GM23338 (cell line): ENCODE results near the gene MS4A4A. TPM values are rescaled to one million over a fixed set of nuclear protein-coding genes. Genes with fewer than 3 reads are reported as not detected.

Experiments used
- ATAC-seq: fragments of 200-7000 bp; cut with Tn5 transposase; 3 replicates; pipeline ENCODE4 v1.9.1; 2020
- DNase-seq: peaks from one replicate; pipeline ENCODE4 v3.0.0-alpha.2; 2015; ENCODE audit warnings: low spot score
- H2AFZ ChIP-seq: fragments of 200-600 bp; sonication (generic); 2 replicates; pipeline ENCODE4 v1.8.0; 2016; ENCODE audit warnings: antibody characterized with exemption, mild to moderate bottlenecking, moderate library complexity
- H3F3A ChIP-seq: fragments of 200-600 bp; sonication (generic); replicated peaks from 2 replicates; pipeline ENCODE4 v1.8.0; 2017; ENCODE audit warnings: antibody characterized with exemption, mixed run types, low read depth
- H3K27ac ChIP-seq: fragments of 200-600 bp; sonication (generic); 2 replicates; pipeline ENCODE4 v1.6.1; 2016; ENCODE audit warnings: low read depth
- H3K27me3 ChIP-seq: fragments of 200-600 bp; sonication (generic); 2 replicates; pipeline ENCODE4 v1.8.0; 2016; ENCODE audit warnings: mild to moderate bottlenecking, mixed run types, moderate library complexity; ENCODE audit not compliant: insufficient read depth
- H3K36me3 ChIP-seq: fragments of 200-600 bp; sonication (generic); 2 replicates; pipeline ENCODE4 v1.8.0; 2016; ENCODE audit warnings: mild to moderate bottlenecking; ENCODE audit not compliant: insufficient read depth
- H3K4me1 ChIP-seq: fragments of 200-600 bp; sonication (generic); 2 replicates; pipeline ENCODE4 v1.8.0; 2016; ENCODE audit warnings: mild to moderate bottlenecking, moderate library complexity; ENCODE audit not compliant: insufficient read depth
- H3K4me2 ChIP-seq: fragments of 200-600 bp; sonication (generic); 2 replicates; pipeline ENCODE4 v1.7.1; 2017; ENCODE audit warnings: mixed run types
- H3K4me3 ChIP-seq: fragments of 200-600 bp; sonication (generic); 2 replicates; pipeline ENCODE4 v1.6.1; 2016; ENCODE audit warnings: mixed run types
- H3K79me2 ChIP-seq: fragments of 200-600 bp; sonication (generic); replicated peaks from 2 replicates; pipeline ENCODE4 v1.8.0; 2017; ENCODE audit warnings: mild to moderate bottlenecking; ENCODE audit not compliant: insufficient read depth
- H3K9me2 ChIP-seq: fragments of 200-600 bp; sonication (generic); 2 replicates; pipeline ENCODE4 v1.8.0; 2017; ENCODE audit not compliant: insufficient read depth
- H4K20me1 ChIP-seq: fragments of 200-600 bp; sonication (generic); replicated peaks from 2 replicates; pipeline ENCODE4 v1.8.0; 2017; ENCODE audit warnings: mild to moderate bottlenecking; ENCODE audit not compliant: insufficient read depth
- H3K27ac Mint-ChIP-seq: 2 replicates; pipeline ENCODE4 v1.8.0; 2020; ENCODE audit warnings: inconsistent platforms, mild to moderate bottlenecking, moderate library complexity, mixed read lengths
- H3K27me3 Mint-ChIP-seq: 3 replicates; pipeline ENCODE4 v1.8.0; 2022; ENCODE audit warnings: low read depth, mild to moderate bottlenecking, moderate library complexity, mixed read lengths, inconsistent platforms; ENCODE audit not compliant: insufficient read depth, poor library complexity
- H3K36me3 Mint-ChIP-seq: 3 replicates; pipeline ENCODE4 v1.8.0; 2021; ENCODE audit warnings: low read depth, mild to moderate bottlenecking, inconsistent platforms, moderate library complexity, mixed read lengths
- H3K4me1 Mint-ChIP-seq: 3 replicates; pipeline ENCODE4 v1.8.0; 2020; ENCODE audit warnings: mild to moderate bottlenecking, inconsistent platforms, mixed read lengths
- H3K4me3 Mint-ChIP-seq: 3 replicates; pipeline ENCODE4 v1.8.0; 2021; ENCODE audit warnings: moderate library complexity, mild to moderate bottlenecking, inconsistent platforms, mixed read lengths
- H3K9me3 Mint-ChIP-seq: 3 replicates; pipeline ENCODE4 v1.8.0; 2020; ENCODE audit warnings: moderate library complexity, mild to moderate bottlenecking, inconsistent platforms, mixed read lengths
- CREB1 ChIP-seq: fragments of 250-450 bp; sonication (Bioruptor Pico); IDR thresholded peaks from 2 replicates; pipeline ENCODE4 v1.5.0; 2020; ENCODE audit warnings: low read depth, mild to moderate bottlenecking, moderate library complexity
- EZH2 ChIP-seq: fragments of 200-600 bp; sonication (generic); IDR thresholded peaks from one replicate; pipeline ENCODE4 v1.8.0; 2017; ENCODE audit warnings: antibody characterized with exemption, mild to moderate bottlenecking, low read depth; ENCODE audit not compliant: unreplicated experiment
- EZH2phosphoT487 ChIP-seq: fragments of 200-600 bp; sonication (generic); IDR thresholded peaks from one replicate; pipeline ENCODE4 v1.8.1; 2018; ENCODE audit warnings: antibody characterized with exemption; ENCODE audit not compliant: unreplicated experiment
- JUNB ChIP-seq: IDR thresholded peaks from one replicate; pipeline ENCODE4 v1.6.1; 2016; ENCODE audit warnings: antibody characterized with exemption; ENCODE audit not compliant: unreplicated experiment
- NANOG ChIP-seq: IDR thresholded peaks from 2 replicates; pipeline ENCODE4 v1.6.1; 2016; ENCODE audit warnings: antibody characterized with exemption, borderline replicate concordance
- POLR2AphosphoS5 ChIP-seq: IDR thresholded peaks from 2 replicates; pipeline ENCODE4 v1.6.1; 2016; ENCODE audit warnings: antibody characterized with exemption, low read depth
- STAT1 ChIP-seq: IDR thresholded peaks from one replicate; pipeline ENCODE4 v1.6.1; 2016; ENCODE audit warnings: antibody characterized with exemption; ENCODE audit not compliant: unreplicated experiment
- ZNF114 ChIP-seq: fragments of 250-450 bp; sonication (Bioruptor Pico); IDR thresholded peaks from 2 replicates; pipeline ENCODE4 v1.5.0; 2020; ENCODE audit warnings: mild to moderate bottlenecking, moderate library complexity
- ZNF331 ChIP-seq: fragments of 250-450 bp; sonication (Bioruptor Pico); IDR thresholded peaks from 2 replicates; pipeline ENCODE4 v1.5.0; 2020; ENCODE audit warnings: low read depth, mild to moderate bottlenecking, moderate library complexity
- polyA plus RNA-seq: library from polyadenylated mRNA; unstranded; fragments of >200 nt; fragmentation: Nextera tagmentation; extraction: Ambion mirVana; gene quantifications from 2 replicates; pipeline ENCODE4 v1.2.1, GENCODE V29; 2016
- total RNA-seq: library from RNA; depleted of rRNA; stranded (reverse); fragments of >200 nt; shearing (Covaris generic); gene quantifications from 2 replicates; pipeline ENCODE4 v1.2.3, GENCODE V29; 2014
- TF ChIP-seq, protein P1 (sequence below): IDR thresholded peaks from 2 replicates; pipeline ENCODE4 v1.6.1; 2016; ENCODE audit warnings: antibody characterized with exemption
- TF ChIP-seq, protein P2 (sequence below), 2 experiments: fragments of 200-600 bp in 1 of 2; sonication (generic) in 1 of 2; conservative IDR thresholded peaks; 2 replicates each; pipeline versions ENCODE4 v1.5.1 to v1.6.1; 2016 to 2017; ENCODE audit warnings: antibody characterized with exemption in 2 of 2, low read depth in 2 of 2, mild to moderate bottlenecking in 2 of 2, moderate library complexity in 1 of 2
- TF ChIP-seq, protein P3 (sequence below): IDR thresholded peaks from one replicate; pipeline ENCODE4 v1.6.1; 2018; ENCODE audit warnings: antibody characterized with exemption; ENCODE audit not compliant: unreplicated experiment

MS4A4A gene
- total and polyA plus RNA-seq, 2 experiments from 2014 or later: not detected

DNA sequence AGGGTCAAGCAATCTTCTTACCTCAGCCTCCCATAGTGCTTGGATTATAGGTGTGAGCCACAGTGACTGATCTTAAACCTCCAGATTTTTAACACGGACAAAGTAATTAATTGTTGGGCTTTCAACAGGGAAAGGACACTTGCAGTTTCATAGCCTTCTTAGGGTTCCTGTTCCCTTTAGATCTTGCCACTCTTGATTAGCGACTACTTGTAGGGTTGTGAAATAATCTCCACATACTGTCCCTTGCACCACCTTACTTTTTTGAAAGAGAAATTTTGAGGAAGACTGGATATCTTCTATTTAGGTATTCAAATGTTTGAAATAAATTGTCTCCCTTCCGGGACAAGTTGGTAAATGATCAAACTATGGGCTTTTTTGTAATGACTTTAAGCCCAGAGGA, 45.1 kb upstream of the MS4A4A start (continued):
- TF ChIP-seq POLR2AphosphoS5: no peak
- TF ChIP-seq, protein P1, sequence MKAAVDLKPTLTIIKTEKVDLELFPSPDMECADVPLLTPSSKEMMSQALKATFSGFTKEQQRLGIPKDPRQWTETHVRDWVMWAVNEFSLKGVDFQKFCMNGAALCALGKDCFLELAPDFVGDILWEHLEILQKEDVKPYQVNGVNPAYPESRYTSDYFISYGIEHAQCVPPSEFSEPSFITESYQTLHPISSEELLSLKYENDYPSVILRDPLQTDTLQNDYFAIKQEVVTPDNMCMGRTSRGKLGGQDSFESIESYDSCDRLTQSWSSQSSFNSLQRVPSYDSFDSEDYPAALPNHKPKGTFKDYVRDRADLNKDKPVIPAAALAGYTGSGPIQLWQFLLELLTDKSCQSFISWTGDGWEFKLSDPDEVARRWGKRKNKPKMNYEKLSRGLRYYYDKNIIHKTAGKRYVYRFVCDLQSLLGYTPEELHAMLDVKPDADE: no peak

DNA sequence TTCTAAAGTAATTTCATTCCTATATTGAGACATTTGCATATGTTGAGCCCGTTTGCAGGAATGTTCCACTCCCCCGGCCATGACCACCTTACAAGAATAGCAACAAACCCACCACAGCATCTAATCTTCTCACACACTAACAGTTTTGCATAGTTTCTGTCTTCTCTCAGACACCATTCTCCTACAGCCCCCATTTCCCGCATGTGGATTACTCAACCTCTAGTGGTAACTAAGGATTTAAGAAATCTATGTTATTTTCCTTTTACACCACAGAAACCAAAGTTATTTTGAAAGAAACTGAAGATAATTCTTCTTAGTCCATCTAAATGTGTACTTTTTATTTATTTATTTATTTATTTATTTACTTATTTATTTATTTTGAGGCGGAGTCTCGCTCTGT, 39.8 kb upstream of the MS4A4A start:
- H2AFZ ChIP-seq: no peak overlapping the region
- Mint-ChIP-seq H3K27ac (no peak overlapping the region), H3K4me1 (no peaks in the 10 kb centered on the region), H3K36me3 (no peaks in the 10 kb centered on the region), H3K27me3 (peaks cover 5% of the 10 kb centered on the region), H3K4me3 (no peak overlapping the region), H3K9me3 (no peaks in the 10 kb centered on the region)
- no peaks in the 10 kb centered on the region for H3K36me3 ChIP-seq
- no peaks in the 10 kb centered on the region for H3F3A ChIP-seq
- H3K27me3 ChIP-seq: no peaks in the 10 kb centered on the region
- no peaks in the 10 kb centered on the region for H4K20me1 ChIP-seq
- no peaks in the 10 kb centered on the region for H3K4me1 ChIP-seq
- H3K27ac ChIP-seq: no peak overlapping the region
- H3K9me2 ChIP-seq: no peaks in the 10 kb centered on the region; the same call in 1 of the 2 replicates
- DNase-seq (no peak), ATAC-seq (no peak)
- H3K79me2 ChIP-seq: no peaks in the 10 kb centered on the region
- H3K4me2 ChIP-seq: no peak overlapping the region
- no peak overlapping the region for H3K4me3 ChIP-seq
- no peak for TF ChIP-seq ZNF114 (CRISPR knock-in tag)
- TF ChIP-seq EZH2phosphoT487: no peak
- TF ChIP-seq ZNF331 (CRISPR knock-in tag): no peak
- no peak for TF ChIP-seq JUNB
- TF ChIP-seq EZH2: no peak
- TF ChIP-seq, protein P1: no peak
- TF ChIP-seq POLR2AphosphoS5: no peak
- no peak for TF ChIP-seq STAT1
- TF ChIP-seq, protein P2, sequence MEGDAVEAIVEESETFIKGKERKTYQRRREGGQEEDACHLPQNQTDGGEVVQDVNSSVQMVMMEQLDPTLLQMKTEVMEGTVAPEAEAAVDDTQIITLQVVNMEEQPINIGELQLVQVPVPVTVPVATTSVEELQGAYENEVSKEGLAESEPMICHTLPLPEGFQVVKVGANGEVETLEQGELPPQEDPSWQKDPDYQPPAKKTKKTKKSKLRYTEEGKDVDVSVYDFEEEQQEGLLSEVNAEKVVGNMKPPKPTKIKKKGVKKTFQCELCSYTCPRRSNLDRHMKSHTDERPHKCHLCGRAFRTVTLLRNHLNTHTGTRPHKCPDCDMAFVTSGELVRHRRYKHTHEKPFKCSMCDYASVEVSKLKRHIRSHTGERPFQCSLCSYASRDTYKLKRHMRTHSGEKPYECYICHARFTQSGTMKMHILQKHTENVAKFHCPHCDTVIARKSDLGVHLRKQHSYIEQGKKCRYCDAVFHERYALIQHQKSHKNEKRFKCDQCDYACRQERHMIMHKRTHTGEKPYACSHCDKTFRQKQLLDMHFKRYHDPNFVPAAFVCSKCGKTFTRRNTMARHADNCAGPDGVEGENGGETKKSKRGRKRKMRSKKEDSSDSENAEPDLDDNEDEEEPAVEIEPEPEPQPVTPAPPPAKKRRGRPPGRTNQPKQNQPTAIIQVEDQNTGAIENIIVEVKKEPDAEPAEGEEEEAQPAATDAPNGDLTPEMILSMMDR (conservative IDR thresholded peaks at IDR 0.05; ENCODE audit: low read depth in 2 of 2): no peak
- TF ChIP-seq NANOG: no peak
- TF ChIP-seq CREB1 (CRISPR knock-in tag): no peak
- TF ChIP-seq, protein P3, sequence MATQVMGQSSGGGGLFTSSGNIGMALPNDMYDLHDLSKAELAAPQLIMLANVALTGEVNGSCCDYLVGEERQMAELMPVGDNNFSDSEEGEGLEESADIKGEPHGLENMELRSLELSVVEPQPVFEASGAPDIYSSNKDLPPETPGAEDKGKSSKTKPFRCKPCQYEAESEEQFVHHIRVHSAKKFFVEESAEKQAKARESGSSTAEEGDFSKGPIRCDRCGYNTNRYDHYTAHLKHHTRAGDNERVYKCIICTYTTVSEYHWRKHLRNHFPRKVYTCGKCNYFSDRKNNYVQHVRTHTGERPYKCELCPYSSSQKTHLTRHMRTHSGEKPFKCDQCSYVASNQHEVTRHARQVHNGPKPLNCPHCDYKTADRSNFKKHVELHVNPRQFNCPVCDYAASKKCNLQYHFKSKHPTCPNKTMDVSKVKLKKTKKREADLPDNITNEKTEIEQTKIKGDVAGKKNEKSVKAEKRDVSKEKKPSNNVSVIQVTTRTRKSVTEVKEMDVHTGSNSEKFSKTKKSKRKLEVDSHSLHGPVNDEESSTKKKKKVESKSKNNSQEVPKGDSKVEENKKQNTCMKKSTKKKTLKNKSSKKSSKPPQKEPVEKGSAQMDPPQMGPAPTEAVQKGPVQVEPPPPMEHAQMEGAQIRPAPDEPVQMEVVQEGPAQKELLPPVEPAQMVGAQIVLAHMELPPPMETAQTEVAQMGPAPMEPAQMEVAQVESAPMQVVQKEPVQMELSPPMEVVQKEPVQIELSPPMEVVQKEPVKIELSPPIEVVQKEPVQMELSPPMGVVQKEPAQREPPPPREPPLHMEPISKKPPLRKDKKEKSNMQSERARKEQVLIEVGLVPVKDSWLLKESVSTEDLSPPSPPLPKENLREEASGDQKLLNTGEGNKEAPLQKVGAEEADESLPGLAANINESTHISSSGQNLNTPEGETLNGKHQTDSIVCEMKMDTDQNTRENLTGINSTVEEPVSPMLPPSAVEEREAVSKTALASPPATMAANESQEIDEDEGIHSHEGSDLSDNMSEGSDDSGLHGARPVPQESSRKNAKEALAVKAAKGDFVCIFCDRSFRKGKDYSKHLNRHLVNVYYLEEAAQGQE: no peak
